GM19239 (cell line): ENCODE measurements around the gene ERN1.
A peak's percentile ranks its signal among the peaks of the same experiment; 100 is the strongest.

Experiments
- DNase-seq: peaks from one replicate; pipeline ENCODE4 v3.0.0; 2011; ENCODE audit warnings: low spot score; ENCODE audit not compliant: insufficient read length
- FAIRE-seq: peaks from 2 replicates; lab custom pipeline; 2011; peaks lifted over from hg19 to GRCh38; lab: Jason Lieb, UNC

The ERN1 gene

DNA sequence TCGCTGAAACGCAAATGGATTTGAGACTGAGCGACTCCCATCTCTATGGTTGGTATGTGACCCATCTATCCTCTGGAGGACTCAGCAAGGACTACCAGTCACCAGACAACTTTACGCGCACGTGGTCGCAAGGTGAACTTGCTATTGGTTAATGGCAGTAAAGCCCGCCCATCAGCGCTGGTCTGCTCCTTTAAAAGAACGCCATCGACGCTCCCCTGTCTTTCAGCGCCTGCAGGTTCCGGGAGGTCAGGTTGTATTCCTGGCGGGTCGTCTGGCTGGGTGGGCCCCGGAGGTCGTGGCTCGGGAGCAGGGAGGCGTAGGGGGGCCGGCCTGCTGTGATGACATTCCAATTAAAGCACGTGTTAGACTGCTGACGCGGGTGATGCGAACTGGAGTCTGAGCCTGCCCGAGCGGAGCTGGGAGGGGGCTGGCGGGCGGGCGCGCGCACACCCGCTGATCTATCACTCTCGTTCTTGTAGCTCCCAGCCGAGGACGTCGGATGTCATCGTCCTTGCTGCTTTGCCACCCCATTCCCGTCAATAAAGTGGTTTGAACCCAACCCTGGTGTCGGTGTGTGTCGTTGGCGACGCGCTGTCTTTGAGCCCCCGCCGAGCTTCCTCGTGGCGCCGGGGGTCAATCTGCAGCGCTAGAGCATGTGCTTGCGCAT, 15.9 kb upstream of the ERN1 start:
- FAIRE-seq = peak; percentile 97
- peak; percentile 83 for DNase-seq

GRCh38 chr17:64145375-64145750, 15.4 kb upstream of the ERN1 start:
- no peak for FAIRE-seq
- DNase-seq = no peak

DNA sequence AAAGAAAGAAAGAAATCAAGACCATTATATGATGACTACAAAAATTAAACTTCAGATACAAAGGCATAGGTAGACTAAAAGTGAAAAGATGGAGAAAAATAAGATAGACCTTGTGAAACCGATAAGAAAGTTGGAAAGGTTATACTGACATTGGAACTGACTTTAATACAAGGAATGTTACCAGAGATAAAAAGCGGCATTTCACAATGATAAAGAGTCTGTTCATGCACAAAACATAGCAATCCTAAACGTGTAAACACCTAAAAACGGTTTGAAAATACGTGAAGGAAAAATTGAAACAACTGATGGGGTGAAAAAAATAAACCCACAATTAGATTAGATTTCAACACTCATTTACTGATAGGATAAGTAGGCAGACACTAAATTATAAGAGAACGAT, 9.6 kb upstream of the ERN1 start:
- FAIRE-seq (no peak), DNase-seq (no peak)

- FAIRE-seq = no peak
- DNase-seq = no peak
Observed at GRCh38 chr17:64138441-64138840, 8.5 kb upstream of the ERN1 start.

GRCh38 chr17:64135000-64135399, 5.1 kb upstream of the ERN1 start:
- DNase-seq (no peak), FAIRE-seq (no peak)

DNA sequence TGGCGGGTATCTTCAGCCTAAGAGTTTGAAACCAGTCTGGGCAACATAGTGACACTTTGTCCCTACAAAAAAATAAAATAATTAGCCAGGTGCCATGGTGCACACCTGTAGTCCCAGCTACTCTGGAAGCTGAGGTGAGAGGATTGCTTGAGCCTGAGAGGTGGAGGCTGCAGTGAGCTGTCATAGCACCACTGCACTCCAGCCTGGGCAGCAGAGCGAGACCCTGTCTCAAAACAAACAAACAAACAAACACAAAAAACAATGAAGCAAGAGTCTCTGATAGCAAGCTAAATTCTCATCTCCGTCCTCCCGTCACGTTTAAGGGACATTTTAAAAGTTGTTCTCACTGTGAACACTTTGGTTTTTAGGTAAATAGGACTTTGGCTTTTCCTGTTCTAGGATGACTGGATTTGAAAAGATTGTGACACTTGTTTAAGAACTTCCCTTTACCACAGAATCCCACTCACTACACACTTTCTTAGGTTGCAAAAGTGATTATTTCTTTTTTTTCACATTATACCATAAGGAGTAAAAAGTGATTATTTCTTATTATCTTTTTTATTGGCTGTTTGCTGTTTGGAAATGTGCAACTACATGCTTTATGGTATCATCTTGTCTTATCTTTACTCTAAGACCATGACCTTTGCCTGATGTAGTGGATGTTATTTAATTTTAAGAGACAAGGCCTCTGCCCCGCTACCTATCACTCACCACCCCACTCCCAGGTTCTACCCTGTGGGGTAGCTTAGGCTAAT, 4.4 kb upstream of the ERN1 start:
- DNase-seq (no peak), FAIRE-seq (no peak)

- DNase-seq = no peak
- FAIRE-seq = peak; percentile 85
Observed at GRCh38 chr17:64133546-64134215, 3.7 kb upstream of the ERN1 start.

DNA sequence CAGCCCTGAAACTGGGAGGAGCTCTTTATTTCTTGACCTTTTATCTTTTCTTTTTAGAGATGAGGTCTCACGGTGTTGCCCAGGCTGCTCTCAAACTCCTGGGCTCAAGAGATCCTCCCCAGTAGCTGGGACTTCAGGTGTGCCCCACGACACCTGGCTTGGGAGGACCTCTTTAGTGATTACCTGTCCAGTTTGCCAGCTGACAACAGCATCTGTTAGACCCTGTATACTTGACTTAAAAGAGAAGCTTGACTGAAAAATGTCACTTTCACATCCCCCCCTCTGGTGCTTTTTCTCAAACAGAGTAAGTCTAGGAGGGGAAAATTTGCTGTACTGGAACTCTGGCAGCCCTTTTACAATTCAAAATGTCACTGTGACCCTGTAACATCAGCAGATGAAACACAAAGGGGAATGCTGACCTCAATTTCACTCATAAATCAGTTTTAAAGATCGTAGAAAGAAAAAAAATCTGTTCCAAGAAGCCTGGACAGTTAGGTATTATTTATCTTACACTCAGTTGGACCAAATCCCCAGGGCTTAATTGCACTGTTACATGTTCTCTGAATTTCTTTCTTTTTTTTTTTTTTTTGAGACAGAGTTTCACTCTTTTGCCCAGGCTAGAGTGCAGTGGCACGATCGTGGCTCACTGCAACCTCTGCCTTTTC, 1.8 kb upstream of the ERN1 start:
- DNase-seq = no peak
- FAIRE-seq = peak; percentile 73

DNA sequence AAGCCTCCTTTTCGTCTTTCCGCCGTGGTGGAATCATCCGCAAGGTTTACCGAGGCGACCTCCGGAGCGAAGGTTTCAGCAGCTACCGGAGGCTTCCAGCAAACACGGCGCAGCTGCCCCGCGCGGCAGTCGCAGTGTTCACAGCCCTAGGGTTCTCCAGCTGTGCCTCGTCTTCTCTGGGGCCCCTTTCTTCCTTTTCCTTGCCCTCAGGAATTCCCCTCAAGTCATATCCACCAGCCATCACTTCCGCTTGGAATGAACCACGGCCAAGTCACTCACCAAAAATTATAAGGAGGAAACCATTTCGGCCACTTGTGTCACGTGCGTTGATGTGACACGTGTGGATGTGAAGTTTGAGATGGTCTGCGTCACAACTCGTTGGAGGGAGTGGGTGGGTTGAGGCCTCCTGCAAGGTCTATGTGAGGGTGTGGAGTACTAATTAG, 636 bp upstream of the ERN1 start:
- DNase-seq (no peak), FAIRE-seq (peak; percentile 33)

DNA sequence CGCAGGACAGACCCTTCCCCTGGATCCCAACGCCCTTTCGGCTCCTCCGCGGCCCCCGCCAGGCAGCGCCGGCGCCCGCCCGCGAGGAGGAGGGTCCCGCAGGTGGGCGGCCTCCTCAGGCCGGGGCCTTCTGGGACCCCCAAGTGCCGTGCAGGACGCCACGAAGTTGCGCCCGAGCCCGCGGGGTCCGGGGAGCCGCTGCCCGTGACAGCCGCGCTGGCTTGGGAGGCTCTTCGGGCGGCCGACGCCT, 504 bp downstream of the ERN1 start:
- DNase-seq (no peak), FAIRE-seq (no peak)

DNA sequence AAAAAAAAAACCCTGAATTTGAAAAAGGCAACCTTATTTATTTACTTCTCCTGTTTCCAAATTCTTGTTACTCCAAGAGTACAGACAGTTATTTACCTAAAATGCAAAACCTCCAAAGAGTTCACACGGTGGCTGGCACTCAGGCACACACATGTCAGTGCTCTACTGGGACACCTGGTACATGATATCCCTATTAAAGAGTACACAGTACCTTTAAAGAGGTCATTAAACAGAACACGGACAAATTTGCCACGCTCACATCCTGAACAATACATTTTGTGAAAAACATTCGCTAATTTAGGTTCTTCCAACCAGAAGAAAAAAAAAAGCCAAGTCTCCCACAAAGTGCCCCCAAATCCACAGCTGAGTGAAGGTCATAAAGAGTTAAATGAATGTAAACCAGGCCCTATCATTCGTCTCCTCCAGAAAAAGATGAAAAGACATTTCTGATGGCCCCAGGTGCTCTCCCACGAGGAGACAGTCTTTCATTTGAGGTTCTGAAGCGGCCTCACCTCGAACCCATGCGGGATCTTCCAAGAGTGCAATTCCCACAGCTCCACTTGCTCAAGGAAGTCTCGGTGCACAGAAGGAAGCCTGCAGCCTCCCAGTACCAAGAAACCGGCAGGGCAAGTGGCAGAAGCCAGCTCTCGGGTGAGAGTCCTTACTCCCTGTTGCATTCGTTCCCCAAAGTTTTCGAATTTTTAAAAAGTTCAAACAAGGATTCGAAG, 993 bp downstream of the ERN1 start:
- DNase-seq = no peak
- FAIRE-seq = no peak

GRCh38 chr17:64126918-64127317, 3.0 kb downstream of the ERN1 start:
- no peak for DNase-seq
- FAIRE-seq = no peak

DNA sequence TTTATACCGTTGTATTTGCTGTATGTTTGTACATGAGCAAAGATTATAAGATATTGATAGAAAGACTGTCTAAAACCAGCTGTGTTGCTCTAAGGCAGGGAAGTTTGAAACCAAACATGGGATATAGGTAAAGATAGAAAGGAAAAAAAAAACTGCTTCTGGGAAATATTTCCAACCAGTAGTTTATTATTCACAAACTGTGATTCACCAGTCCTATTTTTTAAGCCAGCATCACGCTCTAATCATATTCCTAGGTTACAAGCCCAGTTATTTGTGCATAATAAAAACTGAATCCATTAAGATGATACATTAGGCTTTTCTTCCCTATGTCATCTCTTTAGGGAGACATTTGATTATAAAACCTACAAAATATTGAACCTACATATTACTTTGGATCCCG, 4.0 kb downstream of the ERN1 start:
- FAIRE-seq = no peak
- DNase-seq = no peak

- DNase-seq (no peak), FAIRE-seq (no peak)
Observed at GRCh38 chr17:64124609-64125008, 5.3 kb downstream of the ERN1 start.

GRCh38 chr17:64123114-64123513, 6.8 kb downstream of the ERN1 start:
- FAIRE-seq (peak; percentile 70), DNase-seq (no peak)

GRCh38 chr17:64120972-64121786, 8.8 kb downstream of the ERN1 start:
- FAIRE-seq (peak; percentile 97), DNase-seq (peak; percentile 48)

- FAIRE-seq (peak; percentile 83), DNase-seq (no peak)
Observed at GRCh38 chr17:64120159-64120810, 9.7 kb downstream of the ERN1 start.

DNA sequence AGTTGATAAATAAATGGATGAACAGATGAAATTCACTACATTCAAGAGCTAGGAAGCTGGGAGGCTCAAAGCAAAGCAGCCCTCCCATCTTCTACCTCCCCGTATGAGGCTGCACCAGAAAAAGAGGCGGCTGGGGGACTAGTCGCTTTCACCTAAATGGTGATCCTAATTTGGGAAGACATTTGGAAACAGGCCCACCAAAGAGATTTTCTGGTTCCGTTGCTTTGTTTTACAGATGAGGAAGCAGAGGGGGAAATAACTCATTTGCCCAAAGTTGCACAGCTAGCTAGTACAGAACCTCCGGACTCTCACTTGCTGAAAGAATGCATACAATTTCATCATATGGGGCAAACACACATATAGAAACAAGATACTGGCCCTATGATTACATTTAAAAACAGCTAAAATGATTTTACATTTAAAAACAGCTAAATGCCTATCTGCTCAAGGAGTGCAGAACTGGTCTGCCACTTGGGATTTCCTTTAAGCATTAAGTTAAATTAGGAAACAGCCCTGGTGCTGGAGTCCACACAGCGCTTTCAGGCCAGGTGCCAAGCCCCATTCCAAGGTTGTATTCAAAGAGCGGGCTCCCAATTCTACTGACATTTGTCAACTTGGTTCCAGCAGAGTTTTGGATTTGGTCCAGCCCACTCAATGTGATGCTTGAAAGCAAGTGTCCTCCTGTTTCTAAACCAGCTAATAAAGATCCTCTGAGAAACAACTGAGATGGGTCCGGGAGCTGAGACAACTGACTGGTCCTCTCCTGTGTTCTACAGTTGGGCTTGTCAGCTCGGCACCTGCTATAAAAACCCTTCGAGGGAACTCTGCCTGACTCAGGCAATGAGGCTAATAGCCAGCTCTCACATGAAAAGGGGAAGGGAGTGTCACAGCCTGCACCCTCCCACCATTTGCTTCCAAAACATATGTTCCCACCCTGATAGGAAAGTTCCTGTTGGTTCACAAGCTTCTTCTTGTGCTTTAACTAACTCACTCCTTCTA, 11.7 kb downstream of the ERN1 start:
- DNase-seq (no peak), FAIRE-seq (no peak)
